ENCODE results near the gene CCDC34.

CCDC34 gene

DNA sequence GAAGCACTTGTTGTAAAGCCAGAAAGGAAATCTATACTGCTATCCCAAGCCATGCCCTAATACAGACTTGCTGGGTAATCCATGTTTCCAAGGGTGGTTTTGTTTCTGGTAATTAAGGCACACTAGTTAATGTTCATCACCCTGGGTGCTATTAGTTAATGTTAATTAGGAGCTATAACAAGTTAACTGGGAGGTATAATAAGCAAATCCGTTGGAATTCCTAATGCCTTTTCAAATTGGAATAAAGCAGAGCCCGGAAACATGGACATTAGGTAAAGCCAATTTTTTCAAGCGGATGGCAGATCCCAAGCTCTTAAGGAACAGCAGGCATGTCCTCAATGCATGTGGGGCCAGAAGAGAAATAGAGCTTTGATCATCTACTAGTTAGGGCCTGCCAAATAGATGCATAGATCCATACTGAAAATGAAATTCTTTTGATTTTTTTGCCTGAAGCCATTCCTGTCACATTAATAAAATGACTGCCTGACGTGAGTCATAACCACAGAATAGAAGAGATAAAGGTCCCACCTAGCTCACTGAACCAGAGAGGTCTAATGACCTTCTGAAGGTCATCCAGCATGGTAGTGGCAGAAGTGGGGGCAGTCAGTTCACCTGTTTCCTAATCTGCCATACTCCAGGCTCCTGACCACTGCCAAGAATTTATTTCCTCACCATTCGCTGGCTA is 28.5 kb upstream of the CCDC34 start:
- Histone ChIP-seq H3K4me1 (peaks cover 0 to 14% (median 7%) of the 10 kb centered on the region in 4 donors), H3K4me3 (no peak overlapping the region), H3K27me3 (no peaks in the 10 kb centered on the region), H3K9me3 (no peaks in the 10 kb centered on the region), H3K27ac (no peak overlapping the region), H3K36me3 (no peaks in the 10 kb centered on the region)
- DNase-seq, result no peak
- intact Hi-C loops (cut with DNase I; ENCODE audit: low total_unique reads), result no loop called here
- TF ChIP-seq, protein P1, sequence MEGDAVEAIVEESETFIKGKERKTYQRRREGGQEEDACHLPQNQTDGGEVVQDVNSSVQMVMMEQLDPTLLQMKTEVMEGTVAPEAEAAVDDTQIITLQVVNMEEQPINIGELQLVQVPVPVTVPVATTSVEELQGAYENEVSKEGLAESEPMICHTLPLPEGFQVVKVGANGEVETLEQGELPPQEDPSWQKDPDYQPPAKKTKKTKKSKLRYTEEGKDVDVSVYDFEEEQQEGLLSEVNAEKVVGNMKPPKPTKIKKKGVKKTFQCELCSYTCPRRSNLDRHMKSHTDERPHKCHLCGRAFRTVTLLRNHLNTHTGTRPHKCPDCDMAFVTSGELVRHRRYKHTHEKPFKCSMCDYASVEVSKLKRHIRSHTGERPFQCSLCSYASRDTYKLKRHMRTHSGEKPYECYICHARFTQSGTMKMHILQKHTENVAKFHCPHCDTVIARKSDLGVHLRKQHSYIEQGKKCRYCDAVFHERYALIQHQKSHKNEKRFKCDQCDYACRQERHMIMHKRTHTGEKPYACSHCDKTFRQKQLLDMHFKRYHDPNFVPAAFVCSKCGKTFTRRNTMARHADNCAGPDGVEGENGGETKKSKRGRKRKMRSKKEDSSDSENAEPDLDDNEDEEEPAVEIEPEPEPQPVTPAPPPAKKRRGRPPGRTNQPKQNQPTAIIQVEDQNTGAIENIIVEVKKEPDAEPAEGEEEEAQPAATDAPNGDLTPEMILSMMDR (IDR thresholded peaks at IDR 0.05), result no peak

DNA sequence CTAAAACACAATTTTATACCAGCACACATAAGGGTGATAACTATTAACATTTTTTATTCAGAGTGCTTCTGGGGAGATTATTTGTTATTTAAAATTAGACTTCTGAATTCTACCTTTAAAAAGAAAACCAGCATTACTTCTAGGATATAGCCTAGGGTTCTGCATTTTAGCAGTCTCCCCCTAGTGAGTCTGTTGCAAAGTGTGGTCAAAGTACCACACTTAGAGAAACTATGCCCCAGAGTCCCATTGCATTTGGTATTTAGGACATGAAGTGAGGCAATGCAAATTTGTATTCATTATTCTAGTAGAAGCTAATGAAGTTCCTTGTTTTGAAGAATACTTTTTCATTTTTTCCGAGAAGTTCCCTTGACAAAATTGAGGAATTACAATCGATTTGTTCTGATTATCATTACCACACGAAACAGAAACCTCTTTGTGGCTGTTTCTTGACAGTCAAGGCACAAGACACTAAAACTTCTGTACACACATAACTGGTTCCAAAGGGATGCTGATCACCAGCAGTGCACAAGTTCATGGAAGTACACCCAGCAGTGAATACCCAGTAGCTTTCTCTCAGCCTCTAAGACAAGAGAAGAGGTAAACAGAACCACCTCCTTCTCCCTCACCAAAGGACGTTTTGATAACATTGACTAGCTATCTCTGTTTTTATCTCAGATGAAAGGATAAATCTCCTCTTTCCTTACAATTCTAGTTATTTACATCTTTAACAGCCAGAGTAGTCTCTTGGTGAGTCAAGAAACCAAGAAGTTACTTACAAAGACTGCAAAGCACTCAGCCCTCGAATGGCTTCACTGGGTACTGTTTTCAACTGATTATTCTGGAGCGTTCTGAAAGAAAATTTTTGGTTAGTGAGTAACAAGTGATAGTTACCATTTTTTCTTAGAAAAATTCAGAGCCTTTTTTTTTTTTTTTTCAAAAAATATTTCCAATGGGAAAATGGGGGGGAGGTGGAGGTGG is 27.6 kb upstream of the CCDC34 start:
- H3K27me3 ChIP-seq, result no peaks in the 10 kb centered on the region
- DNase-seq, result no peak
- H3K27ac ChIP-seq, result no peak overlapping the region
- TF ChIP-seq, protein P1 (IDR thresholded peaks at IDR 0.05), result no peak
- no peaks in the 10 kb centered on the region for H3K9me3 ChIP-seq
- peaks cover 0 to 23% (median 5%) of the 10 kb centered on the region in 4 donors for H3K4me1 ChIP-seq
- no peaks in the 10 kb centered on the region for H3K36me3 ChIP-seq
- intact Hi-C loops (cut with DNase I; ENCODE audit: low total_unique reads), result no loop called here
- no peak overlapping the region for H3K4me3 ChIP-seq

DNA sequence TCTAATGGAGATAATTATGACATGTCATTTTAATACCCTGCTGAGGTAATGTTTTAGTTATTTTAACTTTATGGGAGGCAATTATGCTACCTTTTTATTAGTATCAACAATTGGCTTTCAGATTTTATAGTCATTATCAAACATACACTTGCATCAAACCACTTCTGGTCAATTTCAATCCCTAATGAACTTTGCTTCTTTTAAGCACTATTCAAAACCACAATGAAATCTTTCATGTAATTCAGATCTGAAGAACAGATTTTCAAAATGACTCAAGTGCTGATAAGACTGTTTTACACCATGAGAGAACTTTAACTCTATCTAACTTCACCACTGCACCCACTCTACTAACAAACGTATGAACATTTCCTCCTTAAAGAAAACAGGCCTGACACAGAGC is 25.9 kb upstream of the CCDC34 start:
- peaks cover 0 to 39% (median 4%) of the 10 kb centered on the region in 4 donors for H3K4me1 ChIP-seq
- intact Hi-C loops (cut with DNase I; ENCODE audit: low total_unique reads), result loop anchor here (10.0 kb wide), 1 partner anchor 76 kb away; no protein-coding TSS in a partner anchor
- H3K27ac ChIP-seq, result no peak overlapping the region

DNA sequence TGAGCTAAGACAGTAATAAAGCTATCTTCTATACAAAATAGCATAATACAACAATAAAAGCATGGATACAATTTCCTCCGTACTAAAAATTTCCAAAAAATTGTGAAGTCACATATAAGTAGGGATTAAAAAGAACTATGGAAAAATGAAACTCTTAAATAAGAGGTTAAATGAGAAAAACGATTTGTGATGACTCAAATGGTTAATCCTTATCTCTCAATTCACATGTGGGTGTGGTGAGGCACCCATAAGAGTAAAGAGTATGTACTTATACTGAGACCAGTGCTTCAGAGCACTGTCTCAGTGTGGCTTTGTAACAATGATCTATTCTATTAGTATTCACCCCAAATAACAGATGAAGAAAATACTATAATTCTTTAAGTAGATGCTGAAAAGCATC is 25.0 kb upstream of the CCDC34 start:
- H3K4me1 ChIP-seq, result peaks cover 0 to 43% (median 8%) of the 10 kb centered on the region in 4 donors
- no peak overlapping the region for H3K4me3 ChIP-seq
- H3K27ac ChIP-seq, result no peak overlapping the region
- no peaks in the 10 kb centered on the region for H3K36me3 ChIP-seq
- no peak for DNase-seq
- no peaks in the 10 kb centered on the region for H3K9me3 ChIP-seq
- intact Hi-C loops (cut with DNase I; ENCODE audit: low total_unique reads), result loop anchor here (10.0 kb wide), 1 partner anchor 77 kb away; no protein-coding TSS in a partner anchor
- TF ChIP-seq, protein P1 (IDR thresholded peaks at IDR 0.05), result no peak
- no peaks in the 10 kb centered on the region for H3K27me3 ChIP-seq

More for the DNA sequence above, 25.9 kb upstream of the CCDC34 start:
- H3K9me3 ChIP-seq, result no peaks in the 10 kb centered on the region
- H3K4me3 ChIP-seq, result no peak overlapping the region
- no peaks in the 10 kb centered on the region for H3K27me3 ChIP-seq
- TF ChIP-seq, protein P1 (IDR thresholded peaks at IDR 0.05), result no peak
- no peaks in the 10 kb centered on the region for H3K36me3 ChIP-seq
- DNase-seq, result no peak

DNA sequence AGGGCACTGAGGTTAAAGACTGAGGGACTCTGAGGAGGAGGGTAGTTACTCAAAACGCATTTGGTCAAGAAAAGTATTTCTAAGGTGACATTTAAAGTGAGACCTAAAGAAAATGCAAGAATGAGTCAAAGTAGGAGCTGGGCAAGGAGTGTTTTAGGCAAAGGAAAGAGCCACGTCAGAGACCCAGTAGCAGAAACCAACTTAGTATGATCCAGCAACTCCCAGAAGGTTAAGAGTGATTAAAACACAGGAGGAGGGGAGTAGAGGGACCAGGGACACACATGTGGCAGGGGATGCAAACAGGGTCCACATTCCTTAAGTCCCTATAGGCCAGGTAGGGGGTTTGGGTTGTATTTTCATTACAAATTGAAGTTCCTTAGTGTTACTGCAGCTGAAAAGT is 24.3 kb upstream of the CCDC34 start:
- intact Hi-C loops (cut with DNase I; ENCODE audit: low total_unique reads), result loop anchor here (10.0 kb wide), 1 partner anchor 77 kb away; no protein-coding TSS in a partner anchor
- Histone ChIP-seq H3K9me3 (no peaks in the 10 kb centered on the region), H3K4me3 (no peak overlapping the region), H3K4me1 (peaks cover 0 to 37% (median 8%) of the 10 kb centered on the region in 4 donors), H3K27ac (no peak overlapping the region), H3K36me3 (no peaks in the 10 kb centered on the region), H3K27me3 (no peaks in the 10 kb centered on the region)
- TF ChIP-seq, protein P1 (IDR thresholded peaks at IDR 0.05), result no peak
- DNase-seq, result no peak

All from tibial artery (tissue), 4 donors.